HG02571 (cell line): ENCODE data around the gene IGFL3.

Experiments
- ATAC-seq: cut with Tn5 transposase; IDR thresholded peaks from one replicate; pipeline ENCODE4 v1.9.1; 2021; ENCODE audit warnings: mild to moderate bottlenecking, moderate library complexity; ENCODE audit not compliant: unreplicated experiment

The IGFL3 gene

DNA sequence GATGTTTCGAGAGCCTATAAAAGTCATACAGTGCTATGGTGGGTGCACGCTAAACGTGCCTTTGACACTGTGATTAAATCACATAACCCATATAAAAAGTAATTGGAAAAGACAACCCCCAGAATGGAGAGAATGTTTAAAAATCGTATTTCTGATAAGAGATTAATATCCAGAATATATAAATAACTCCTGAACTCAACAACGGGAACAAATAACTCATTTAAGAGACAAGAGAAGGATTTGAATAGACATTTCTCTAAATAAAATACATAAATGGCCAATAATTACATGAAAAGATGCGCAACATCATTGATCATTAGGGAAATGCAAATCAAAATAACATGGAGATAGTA lies 46.7 kb downstream of the IGFL3 start:
- no peak for ATAC-seq

DNA sequence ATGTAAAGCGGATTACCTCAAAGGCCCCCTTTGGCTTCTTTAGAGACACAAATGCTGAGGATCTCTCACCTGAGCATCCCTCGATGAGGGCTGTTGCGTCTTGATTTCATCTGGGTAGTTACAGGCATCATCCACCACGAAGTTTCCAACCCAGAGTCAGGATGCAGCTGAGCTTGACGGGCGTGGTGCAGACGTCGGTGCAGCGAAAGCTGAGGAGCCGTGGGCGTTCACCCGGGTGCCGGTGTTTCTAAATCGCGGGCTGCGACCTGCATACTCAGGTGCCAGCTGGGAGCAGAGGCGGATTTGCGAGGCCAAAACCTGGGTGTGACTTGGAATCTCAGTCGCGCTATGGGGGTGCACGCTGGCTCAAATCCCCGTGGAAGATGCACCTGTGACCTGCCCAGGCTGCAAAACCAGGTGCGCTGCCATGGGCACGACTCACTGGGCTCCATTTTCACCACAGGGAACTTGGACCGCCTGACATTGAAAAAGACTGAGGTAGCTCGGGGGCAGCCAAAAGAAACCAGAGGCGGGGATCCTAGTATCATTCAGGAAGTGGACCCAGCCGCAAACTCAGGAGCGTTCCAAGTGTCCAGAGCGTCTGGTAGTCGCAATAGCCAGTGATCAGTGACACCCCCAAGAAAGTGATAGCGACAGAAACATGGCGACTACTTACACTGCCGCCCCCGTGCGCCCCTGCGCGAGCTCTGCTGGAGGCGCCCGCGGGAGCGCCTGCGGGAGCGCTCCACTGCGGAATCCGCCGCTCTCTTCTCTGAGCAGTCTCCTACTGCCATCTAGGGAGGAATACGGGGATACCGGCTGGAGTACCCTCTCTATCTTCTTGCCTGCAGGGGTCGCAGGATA lies 47.3 kb downstream of the IGFL3 start:
- ATAC-seq, result no peak

DNA sequence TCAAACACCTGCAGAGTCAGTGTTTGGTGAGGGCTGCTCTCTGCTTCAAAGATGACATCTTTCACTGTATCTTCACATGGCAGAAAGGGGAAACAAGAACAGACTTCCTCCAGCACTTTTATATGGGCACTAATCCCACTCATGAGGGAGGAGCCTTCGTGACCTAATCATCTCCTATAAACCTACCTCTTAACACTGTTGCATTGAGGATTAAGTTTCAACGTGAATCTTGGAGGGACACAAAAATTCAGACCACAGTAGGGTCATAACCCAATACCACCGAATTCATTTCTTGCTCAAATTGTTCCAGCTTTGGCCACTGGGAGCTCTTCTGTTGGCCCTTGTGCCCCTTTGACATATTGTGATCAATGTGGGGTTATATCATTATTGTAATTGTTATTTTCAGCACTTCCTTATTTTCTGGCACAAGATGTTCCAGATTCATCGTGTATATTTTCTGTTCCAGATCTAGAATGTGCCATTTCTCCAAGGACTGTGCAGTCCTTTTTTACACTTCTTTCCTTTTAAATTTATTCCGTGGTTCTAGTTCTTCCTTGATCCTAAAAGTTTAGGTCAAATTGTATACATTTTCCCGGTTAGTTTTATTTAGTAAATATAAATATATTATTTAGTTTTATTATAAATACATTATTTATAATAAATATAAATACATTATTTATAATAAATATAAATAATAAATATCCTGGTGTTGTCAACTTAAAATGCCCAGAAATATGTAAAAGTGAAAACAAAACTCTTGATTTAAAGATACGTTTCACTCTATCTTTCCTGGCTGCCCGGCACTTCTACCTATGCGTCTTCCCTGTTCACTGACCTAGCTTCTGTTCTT lies 48.2 kb downstream of the IGFL3 start:
- ATAC-seq, result no peak

DNA sequence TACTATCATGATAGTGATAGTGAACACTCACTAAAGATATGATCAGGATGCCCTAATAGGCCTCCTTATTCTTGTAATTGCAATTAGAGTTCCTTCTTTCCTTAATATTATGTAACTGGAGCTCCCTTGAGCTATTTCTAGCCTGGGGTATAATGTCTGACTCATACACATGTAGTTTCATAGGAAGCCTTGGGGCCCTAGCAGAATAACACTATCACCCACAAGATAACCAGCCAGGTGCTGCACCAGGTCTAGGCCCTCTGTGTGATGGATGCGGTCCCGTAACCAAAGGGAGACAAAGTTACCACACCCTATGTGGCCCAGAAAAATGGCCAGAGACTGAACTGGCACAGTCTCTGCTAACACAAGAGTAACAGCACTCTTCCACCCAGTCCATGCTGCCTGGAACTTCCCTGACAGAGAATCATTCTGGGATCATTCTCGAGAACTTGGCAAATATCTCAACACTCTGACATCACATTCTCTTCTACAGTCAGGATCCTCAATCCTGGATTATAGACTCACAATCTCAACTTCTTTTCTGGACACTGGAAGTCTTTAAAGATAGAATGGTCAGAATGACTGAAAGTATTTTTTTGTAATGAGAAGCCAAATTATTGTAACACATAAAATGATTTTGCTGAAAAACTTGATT lies 51.1 kb downstream of the IGFL3 start:
- no peak for ATAC-seq
